Psoas muscle (tissue), 8 donors: Measurements from ENCODE around the gene EVL. TPM values are rescaled to one million over a fixed set of nuclear protein-coding genes. Genes with fewer than 3 reads are reported as not detected.

Experiments used
- ATAC-seq, 4 donors: fragments of 200-7000 bp; cut with Tn5 transposase; one replicate each; pipeline ENCODE4 v1.9.1; 2020; ENCODE audit warnings: moderate library complexity in 3 of 4, mild to moderate bottlenecking in 2 of 4
- DNase-seq, 2 donors: peaks; one replicate each; pipeline ENCODE4 v3.0.0-alpha.2; 2020
- H3K27ac ChIP-seq: fragments of 200-600 bp; one replicate; pipeline ENCODE4 v1.8.0; 2022
- H3K27me3 ChIP-seq, 3 donors: fragments of 200-600 bp in 1 of 3; one replicate each; pipeline versions ENCODE4 v1.6.1 to v1.8.0; 2013 to 2022; ENCODE audit warnings: low read length in 2 of 3, mild to moderate bottlenecking in 2 of 3, moderate library complexity in 1 of 3; ENCODE audit not compliant: insufficient read depth in 3 of 3
- H3K36me3 ChIP-seq, 2 donors: fragments of 200-600 bp in 1 of 2; one replicate each; pipeline versions ENCODE4 v1.6.1 to v1.8.0; 2013 to 2022; ENCODE audit warnings: low read depth in 1 of 2, mild to moderate bottlenecking in 1 of 2, moderate library complexity in 1 of 2; ENCODE audit not compliant: insufficient read depth in 1 of 2
- H3K4me1 ChIP-seq: fragments of 200-600 bp; one replicate; pipeline ENCODE4 v1.8.0; 2022
- H3K4me3 ChIP-seq: fragments of 200-600 bp; one replicate; pipeline ENCODE4 v1.8.0; 2022; ENCODE audit warnings: mild to moderate bottlenecking
- H3K9me3 ChIP-seq: fragments of 200-600 bp; one replicate; pipeline ENCODE4 v1.8.0; 2022
- CTCF ChIP-seq: fragments of 200-600 bp; IDR thresholded peaks from one replicate; pipeline ENCODE4 v1.8.0; 2022; ENCODE audit warnings: antibody characterized with exemption
- WGBS, 3 donors: extraction: QIAGEN DNeasy Blood & Tissue Kit; methylation state at CpG; one replicate each; pipeline versions ENCODE4 v1.1.6 to v1.1.7; 2013; 5-methylcytosine and 5-hydroxymethylcytosine counted together
- intact Hi-C, 2 donors: fragments of 100-400 bp; cut with DNase I; formaldehyde crosslinking; loops; one replicate each; pipeline versions ENCODE4 v1.11.0 to v1.14.2; 2022
- polyA plus RNA-seq, 3 donors: library from polyadenylated mRNA; stranded (reverse); fragments of 200-250 nt; gene quantifications; one replicate each; pipeline ENCODE4 v1.2.3, GENCODE V29; 2013
- total RNA-seq, 4 donors: library from RNA; stranded (reverse); fragmentation: NEBNext Ultra II Directional in 2 of 4; extraction: Animal tissue kit (Norgen Biotek cat#: 25700) in 2 of 4; gene quantifications; one replicate each; pipeline versions ENCODE4 v1.2.1 to v1.2.4, GENCODE V29; 2021 to 2023
- donor health status: healthy with polysubstance abuse.
- donor health status: DM: no; HTN: no; CAD: no; lungs with moderate emphysema.
- donor health status: Bipolar disorder and iron deficiency.
- donor health status: healthy.
- donor health status: DM: yes; HTN: yes; CAD: no.
- donor health status: DM: no; HTN: no; CAD: no.
- donor health status: DM: no; HTN: no; CAD: no.
- donor health status: DM: yes; HTN: yes; CAD: no.

EVL gene
- total and polyA plus RNA-seq, 7 donors: 9.6 to 30.4 (median 17.1) TPM

- Histone ChIP-seq H3K27ac (no peak overlapping the region), H3K27me3 (no peaks in the 10 kb centered on the region), H3K36me3 (no peaks in the 10 kb centered on the region), H3K4me1 (peaks cover 3% of the 10 kb centered on the region), H3K9me3 (no peaks in the 10 kb centered on the region), H3K4me3 (no peak overlapping the region)
- 88 to 95% (median 89%) methylated on average over 2 of the region's 2 CpGs for WGBS, 3 donors
- DNase-seq: no peak
- intact Hi-C loops: no loop called here
- TF ChIP-seq CTCF: no peak
- no peak for ATAC-seq
Observed at GRCh38 chr14:100041271-100041670, 24.0 kb upstream of the EVL start.

- 78 to 85% (median 79%) methylated on average over 6 of the region's 6 CpGs for WGBS, 3 donors
- DNase-seq: no peak
- peaks cover 3% of the 10 kb centered on the region for H3K4me1 ChIP-seq
- ATAC-seq: no peak
- intact Hi-C loops: no loop called here
- H3K27me3 ChIP-seq: no peaks in the 10 kb centered on the region
- no peaks in the 10 kb centered on the region for H3K9me3 ChIP-seq
- H3K36me3 ChIP-seq: no peaks in the 10 kb centered on the region
- no peak overlapping the region for H3K27ac ChIP-seq
- no peak for TF ChIP-seq CTCF
- no peak overlapping the region for H3K4me3 ChIP-seq
Observed at GRCh38 chr14:100042286-100042685, 22.9 kb upstream of the EVL start.

- DNase-seq (no peak), ATAC-seq (no peak)
- peaks cover 3% of the 10 kb centered on the region for H3K4me1 ChIP-seq
- intact Hi-C loops: no loop called here
- H3K27ac ChIP-seq: no peak overlapping the region
- H3K4me3 ChIP-seq: no peak overlapping the region
- no peak for TF ChIP-seq CTCF
- WGBS, 3 donors: 76 to 79% (median 77%) methylated on average over 4 of the region's 4 CpGs
- H3K27me3 ChIP-seq: no peaks in the 10 kb centered on the region
- no peaks in the 10 kb centered on the region for H3K36me3 ChIP-seq
- no peaks in the 10 kb centered on the region for H3K9me3 ChIP-seq
Observed at GRCh38 chr14:100045642-100046344, 19.4 kb upstream of the EVL start.

- Histone ChIP-seq H3K9me3 (no peaks in the 10 kb centered on the region), H3K36me3 (no peaks in the 10 kb centered on the region), H3K27ac (no peak overlapping the region), H3K4me1 (no peaks in the 10 kb centered on the region), H3K27me3 (no peaks in the 10 kb centered on the region), H3K4me3 (no peak overlapping the region)
- 94 to 97% (median 94%) methylated on average over 4 of the region's 4 CpGs for WGBS, 3 donors
- intact Hi-C loops: no loop called here
- DNase-seq: no peak
- ATAC-seq: no peak
- TF ChIP-seq CTCF: no peak
Observed at GRCh38 chr14:100047600-100047999, 17.6 kb upstream of the EVL start.

- DNase-seq: no peak
- H3K4me3 ChIP-seq: no peak overlapping the region
- TF ChIP-seq CTCF: no peak
- no peaks in the 10 kb centered on the region for H3K9me3 ChIP-seq
- ATAC-seq: no peak
- no peaks in the 10 kb centered on the region for H3K27me3 ChIP-seq
- H3K36me3 ChIP-seq: no peaks in the 10 kb centered on the region
- WGBS, 3 donors: 95 to 97% (median 96%) methylated on average over 3 of the region's 3 CpGs
- H3K4me1 ChIP-seq: no peaks in the 10 kb centered on the region
- no peak overlapping the region for H3K27ac ChIP-seq
- intact Hi-C loops: no loop called here
Observed at GRCh38 chr14:100048786-100049185, 16.4 kb upstream of the EVL start.
